HG03139 (cell line): ENCODE data around the gene GFI1B.
A peak's percentile ranks its signal among the peaks of the same experiment; 100 is the strongest.

Source experiments
- ATAC-seq: cut with Tn5 transposase; IDR thresholded peaks from one replicate; pipeline ENCODE4 v1.9.1; 2021; ENCODE audit not compliant: unreplicated experiment

GFI1B gene

GRCh38 chr9:132978451-132979131, at the start of gene GFI1B:
Gene GFI1B, plus strand, starts transcription at chr9:132978694. Its CDS starts 7,985 bp downstream, at chr9:132986679.
- no peak for ATAC-seq

- no peak for ATAC-seq
Observed at GRCh38 chr9:132931178-132931735, 47.2 kb upstream of the GFI1B start.

GRCh38 chr9:132935026-132935425, 43.5 kb upstream of the GFI1B start:
- ATAC-seq: no peak

- ATAC-seq: no peak
Observed at GRCh38 chr9:132937463-132937901, 41.0 kb upstream of the GFI1B start.

- ATAC-seq: no peak
Observed at GRCh38 chr9:132939169-132939568, 39.3 kb upstream of the GFI1B start.

- ATAC-seq: no peak
Observed at GRCh38 chr9:132942541-132943182, 35.8 kb upstream of the GFI1B start.

- ATAC-seq: peak; percentile 9
Observed at GRCh38 chr9:132943651-132944293, 34.7 kb upstream of the GFI1B start.

GRCh38 chr9:132944294-132945185, 34.0 kb upstream of the GFI1B start, which contains the start of gene TSC1:
Gene TSC1, minus strand, starts transcription at chr9:132944616. Its CDS starts 15,744 bp downstream, at chr9:132928872.
- peak; percentile 57 for ATAC-seq

- no peak for ATAC-seq
Observed at GRCh38 chr9:132945186-132946130, 33.0 kb upstream of the GFI1B start.

- no peak for ATAC-seq
Observed at GRCh38 chr9:132946211-132946610, 32.3 kb upstream of the GFI1B start.

GRCh38 chr9:132946631-132947295, 31.7 kb upstream of the GFI1B start:
- no peak for ATAC-seq

- ATAC-seq: no peak
Observed at GRCh38 chr9:132947756-132948155, 30.7 kb upstream of the GFI1B start.

GRCh38 chr9:132948482-132949050, 29.9 kb upstream of the GFI1B start:
- ATAC-seq: no peak

GRCh38 chr9:132949709-132950108, 28.8 kb upstream of the GFI1B start:
- no peak for ATAC-seq

- no peak for ATAC-seq
Observed at GRCh38 chr9:132955123-132955522, 23.4 kb upstream of the GFI1B start.

GRCh38 chr9:132955768-132956167, 22.7 kb upstream of the GFI1B start:
- ATAC-seq: no peak

- no peak for ATAC-seq
Observed at GRCh38 chr9:132957805-132958204, 20.7 kb upstream of the GFI1B start.

GRCh38 chr9:132961002-132961401, 17.5 kb upstream of the GFI1B start:
- no peak for ATAC-seq

GRCh38 chr9:132965478-132965877, 13.0 kb upstream of the GFI1B start:
- ATAC-seq: no peak
